OCI-LY3 (cell line): ENCODE data around the gene DDB1.

Experiments
- EZH2phosphoT487 ChIP-seq: fragments of 200-600 bp; shearing (Covaris generic); IDR thresholded peaks from 2 replicates; pipeline ENCODE4 v1.6.1; 2018; ENCODE audit warnings: antibody characterized with exemption, mixed run types, low read depth
- TF ChIP-seq, protein P1 (sequence below): fragments of 200-600, 300-600 bp; sonication (generic); IDR thresholded peaks from 2 replicates; pipeline ENCODE4 v1.5.1; 2014; ENCODE audit warnings: antibody characterized with exemption, low read length, low read depth

DNA sequence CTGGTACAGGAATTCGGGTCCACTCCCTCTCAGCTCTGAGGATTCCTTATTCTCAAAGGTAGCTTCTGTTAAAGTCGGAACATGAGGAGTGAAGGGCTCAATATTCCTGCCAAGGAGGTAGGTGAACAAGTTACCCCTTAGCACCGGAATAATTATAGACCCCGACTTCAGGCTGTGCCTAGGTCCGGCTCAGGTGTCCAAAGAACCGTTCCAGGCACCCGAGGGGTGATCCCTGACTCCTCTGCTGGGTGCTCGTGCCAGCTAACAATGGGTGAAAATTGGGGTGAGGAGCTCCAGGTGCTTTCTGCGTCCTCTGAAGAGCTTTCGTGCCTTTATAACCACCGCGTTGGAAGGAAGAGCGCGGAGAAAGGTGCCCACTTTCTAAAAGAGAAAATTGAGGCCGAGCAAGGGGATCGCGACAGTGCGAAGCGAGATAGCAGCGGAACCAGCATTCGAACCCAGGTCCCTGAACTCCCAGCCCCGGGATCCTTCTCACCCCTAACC, 28.4 kb upstream of the DDB1 start:
- TF ChIP-seq, protein P1, sequence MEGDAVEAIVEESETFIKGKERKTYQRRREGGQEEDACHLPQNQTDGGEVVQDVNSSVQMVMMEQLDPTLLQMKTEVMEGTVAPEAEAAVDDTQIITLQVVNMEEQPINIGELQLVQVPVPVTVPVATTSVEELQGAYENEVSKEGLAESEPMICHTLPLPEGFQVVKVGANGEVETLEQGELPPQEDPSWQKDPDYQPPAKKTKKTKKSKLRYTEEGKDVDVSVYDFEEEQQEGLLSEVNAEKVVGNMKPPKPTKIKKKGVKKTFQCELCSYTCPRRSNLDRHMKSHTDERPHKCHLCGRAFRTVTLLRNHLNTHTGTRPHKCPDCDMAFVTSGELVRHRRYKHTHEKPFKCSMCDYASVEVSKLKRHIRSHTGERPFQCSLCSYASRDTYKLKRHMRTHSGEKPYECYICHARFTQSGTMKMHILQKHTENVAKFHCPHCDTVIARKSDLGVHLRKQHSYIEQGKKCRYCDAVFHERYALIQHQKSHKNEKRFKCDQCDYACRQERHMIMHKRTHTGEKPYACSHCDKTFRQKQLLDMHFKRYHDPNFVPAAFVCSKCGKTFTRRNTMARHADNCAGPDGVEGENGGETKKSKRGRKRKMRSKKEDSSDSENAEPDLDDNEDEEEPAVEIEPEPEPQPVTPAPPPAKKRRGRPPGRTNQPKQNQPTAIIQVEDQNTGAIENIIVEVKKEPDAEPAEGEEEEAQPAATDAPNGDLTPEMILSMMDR: no peak
- no peak for TF ChIP-seq EZH2phosphoT487
